HL-60 (cell line): ENCODE results near the gene YJEFN3.

Source experiments
- DNase-seq, 2 experiments: peaks; one replicate each; pipeline ENCODE4 v3.0.0-alpha.2; 2010 to 2020; ENCODE audit warnings: low read depth in 1 of 2, low spot score in 1 of 2
- H3K27ac ChIP-seq: fragments of 250-450 bp; sonication (Bioruptor Pico); replicated peaks from 2 replicates; pipeline ENCODE4 v1.5.1; 2020; ENCODE audit warnings: mild to moderate bottlenecking, moderate library complexity
- H3K27me3 ChIP-seq: fragments of 250-450 bp; sonication (Bioruptor Pico); 2 replicates; pipeline ENCODE4 v1.5.1; 2021; ENCODE audit warnings: mild to moderate bottlenecking, moderate library complexity; ENCODE audit not compliant: insufficient read depth, poor library complexity, severe bottlenecking
- H3K4me3 ChIP-seq: replicated peaks from 2 replicates; pipeline ENCODE4 v1.5.1; 2011; ENCODE audit warnings: mild to moderate bottlenecking, control low read depth, low read length; ENCODE audit not compliant: insufficient read depth
- CTCF ChIP-seq: IDR thresholded peaks from one replicate; pipeline ENCODE4 v1.5.1; 2011; ENCODE audit warnings: low read length, control low read depth, inconsistent platforms; ENCODE audit not compliant: insufficient read depth
- GABPA ChIP-seq: IDR thresholded peaks from 2 replicates; pipeline ENCODE4 v1.6.1; 2012; ENCODE audit warnings: low read depth
- POLR2AphosphoS5 ChIP-seq: IDR thresholded peaks from 2 replicates; pipeline ENCODE4 v1.6.1; 2012; ENCODE audit warnings: low read depth
- REST ChIP-seq: IDR thresholded peaks from 2 replicates; pipeline ENCODE4 v1.6.1; 2012; ENCODE audit warnings: low read depth; ENCODE audit not compliant: insufficient replicate concordance
- SPI1 ChIP-seq: IDR thresholded peaks from 2 replicates; pipeline ENCODE4 v1.6.1; 2012; ENCODE audit warnings: low read depth, mild to moderate bottlenecking, borderline replicate concordance

The YJEFN3 gene

GRCh38 chr19:19531951-19532805, 3.5 kb downstream of the YJEFN3 start:
- peak; percentile 55 to 70 for DNase-seq
- H3K27ac ChIP-seq, result no peak overlapping the region
- H3K4me3 ChIP-seq, result no peak overlapping the region
- no peaks in the 10 kb centered on the region for H3K27me3 ChIP-seq
- TF ChIP-seq GABPA (no peak), SPI1 (no peak), POLR2AphosphoS5 (peak; percentile 20; the same call in 1 of the 2 replicates), CTCF (peak; percentile 78), REST (no peak)

GRCh38 chr19:19532806-19533701, 4.3 kb downstream of the YJEFN3 start:
- peak in 1 of 2 experiments; percentile 22 for DNase-seq
- Histone ChIP-seq H3K27me3 (no peaks in the 10 kb centered on the region), H3K4me3 (no peak overlapping the region), H3K27ac (no peak overlapping the region)
- TF ChIP-seq REST (no peak), POLR2AphosphoS5 (0 out of 2 replicates have a peak, but pooled peaks have one; percentile 3)

GRCh38 chr19:19533841-19534240, 5.1 kb downstream of the YJEFN3 start:
- no peak overlapping the region for H3K27ac ChIP-seq
- no peak overlapping the region for H3K4me3 ChIP-seq
- DNase-seq, result no peak
- TF ChIP-seq GABPA (no peak), CTCF (no peak), SPI1 (no peak), REST (no peak), POLR2AphosphoS5 (no peak)
- no peaks in the 10 kb centered on the region for H3K27me3 ChIP-seq
